GM19240 (cell line): ENCODE data around the gene AZIN2.
"Not testable (repeated sequence)": the region's sequence is repeated elsewhere in the genome, so short reads cannot be mapped to it uniquely, and the experiment has no call there.

ENCODE experiments used
- DNase-seq: peaks from one replicate; pipeline ENCODE4 v3.0.0; 2011; ENCODE audit warnings: low spot score; ENCODE audit not compliant: insufficient read length

Gene AZIN2

GRCh38 chr1:33057095-33057494, 23.9 kb upstream of the AZIN2 start:
- no peak for DNase-seq

GRCh38 chr1:33060579-33061083, 20.3 kb upstream of the AZIN2 start:
- DNase-seq, result no peak

- no peak for DNase-seq
These were observed 19.1 kb upstream of the AZIN2 start for GRCh38 chr1:33061834-33062233.

GRCh38 chr1:33064284-33064683, 16.7 kb upstream of the AZIN2 start:
- DNase-seq, result not testable (repeated sequence)

- DNase-seq, result no peak
These were observed 15.7 kb upstream of the AZIN2 start for GRCh38 chr1:33065301-33065700.

- not testable (repeated sequence) for DNase-seq
These were observed 14.5 kb upstream of the AZIN2 start for GRCh38 chr1:33066477-33066876.

GRCh38 chr1:33068108-33068507, 12.8 kb upstream of the AZIN2 start:
- not testable (repeated sequence) for DNase-seq

- no peak for DNase-seq
These were observed 10.3 kb upstream of the AZIN2 start for GRCh38 chr1:33070628-33071027.

GRCh38 chr1:33072707-33073106, 8.2 kb upstream of the AZIN2 start:
- DNase-seq, result no peak

GRCh38 chr1:33074193-33074945, 6.6 kb upstream of the AZIN2 start:
- DNase-seq, result no peak

- DNase-seq, result no peak
These were observed 2.8 kb upstream of the AZIN2 start for GRCh38 chr1:33078030-33078591.

GRCh38 chr1:33080373-33080772, 580 bp upstream of the AZIN2 start:
- DNase-seq, result no peak

GRCh38 chr1:33081554-33082305, 777 bp downstream of the AZIN2 start:
- DNase-seq, result no peak

- no peak for DNase-seq
These were observed 1.7 kb downstream of the AZIN2 start for GRCh38 chr1:33082575-33083108.

- DNase-seq, result no peak
These were observed 4.4 kb downstream of the AZIN2 start for GRCh38 chr1:33085332-33085731.

GRCh38 chr1:33086384-33086850, 5.5 kb downstream of the AZIN2 start:
- no peak for DNase-seq

- DNase-seq, result no peak
These were observed 6.7 kb downstream of the AZIN2 start for GRCh38 chr1:33087677-33088076.

GRCh38 chr1:33088119-33088906, 7.4 kb downstream of the AZIN2 start:
- no peak for DNase-seq

- DNase-seq, result no peak
These were observed 8.5 kb downstream of the AZIN2 start for GRCh38 chr1:33089457-33089856.

GRCh38 chr1:33092438-33092837, 11.5 kb downstream of the AZIN2 start:
- no peak for DNase-seq

- no peak for DNase-seq
These were observed 12.1 kb downstream of the AZIN2 start for GRCh38 chr1:33093004-33093403.
